GM12878 (cell line): ENCODE data around the gene RPS6KA5. TPM values are rescaled to one million over a fixed set of nuclear protein-coding genes. Genes with fewer than 3 reads are reported as not detected.

Experiments used
- ATAC-seq: fragments of 200-7000 bp; cut with Tn5 transposase; 3 replicates; pipeline ENCODE4 v1.9.1; 2020; ENCODE audit warnings: mild to moderate bottlenecking, moderate library complexity
- BruUV-seq: library from RNA; stranded (reverse); fragments of 400-500 nt; replicated peaks from 2 replicates; lab custom pipeline; 2021; lab: Mats Ljungman, UMichigan
- CTCF ChIA-PET: fragments of 300-600 bp; sonication (Branson Sonifier 250); formaldehyde crosslinking; extraction: SDS; loops from one replicate; lab custom pipeline; 2021; ENCODE audit warnings: inconsistent platforms; lab: Yijun Ruan, JAX
- POLR2A ChIA-PET: fragments of 350-600 bp; formaldehyde crosslinking; extraction: SDS; loops from one replicate; lab custom pipeline; 2021; ENCODE audit warnings: inconsistent platforms; lab: Charles Lee
- RAD21 ChIA-PET: fragments of 300-600 bp; sonication (Branson Sonifier 250); formaldehyde crosslinking; loops from one replicate; lab custom pipeline; 2023; ENCODE audit warnings: antibody characterized with exemption; ENCODE audit not compliant: unreplicated experiment; lab: Charles Lee
- SMC1A ChIA-PET: fragments of 300-600 bp; sonication (Branson Sonifier 250); formaldehyde crosslinking; loops from one replicate; lab custom pipeline; 2023; ENCODE audit not compliant: unreplicated experiment, uncharacterized antibody; lab: Charles Lee
- DNase-seq: peaks from one replicate; pipeline ENCODE4 v3.0.0-alpha.2; 2011; ENCODE audit warnings: low read depth, low spot score
- FAIRE-seq: peaks from 3 replicates; lab custom pipeline; 2011; peaks lifted over from hg19 to GRCh38; lab: Jason Lieb, UNC
- H2AFZ ChIP-seq: 2 replicates; pipeline ENCODE4 v1.6.0; 2011; ENCODE audit warnings: low read depth, low read length, control low read depth; ENCODE audit not compliant: control insufficient read depth
- H3K27ac ChIP-seq: 2 replicates; pipeline ENCODE4 v1.5.1; 2011; ENCODE audit warnings: control low read depth; ENCODE audit not compliant: control insufficient read depth, insufficient read depth
- H3K27me3 ChIP-seq, 2 experiments: replicated peaks in 1 of 2; 2 replicates each; pipeline versions ENCODE4 v1.6.0 to v1.6.1; 2011; ENCODE audit warnings: low read length in 1 of 2; ENCODE audit not compliant: control insufficient read depth in 2 of 2, insufficient read depth in 2 of 2
- H3K36me3 ChIP-seq, 2 experiments: 2 replicates each; pipeline ENCODE4 v1.5.1; 2011; ENCODE audit warnings: low read length in 1 of 2; ENCODE audit not compliant: control insufficient read depth in 2 of 2, insufficient read depth in 2 of 2
- H3K4me1 ChIP-seq: 2 replicates; pipeline ENCODE4 v1.6.1; 2011; ENCODE audit warnings: mild to moderate bottlenecking, low read length, moderate library complexity, mixed read lengths; ENCODE audit not compliant: control insufficient read depth, insufficient read depth
- H3K4me2 ChIP-seq: 2 replicates; pipeline ENCODE4 v1.6.0; 2011; ENCODE audit warnings: control low read depth; ENCODE audit not compliant: control insufficient read depth, insufficient read depth
- H3K4me3 ChIP-seq: fragments of 200-600 bp; sonication (generic); 2 replicates; pipeline ENCODE4 v1.5.1; 2016
- H3K79me2 ChIP-seq: 2 replicates; pipeline ENCODE4 v1.6.0; 2011; ENCODE audit warnings: low read length; ENCODE audit not compliant: control insufficient read depth, insufficient read depth
- H3K9ac ChIP-seq: 2 replicates; pipeline ENCODE4 v1.8.0; 2011; ENCODE audit warnings: low read length, control low read depth, mixed read lengths; ENCODE audit not compliant: control insufficient read depth, insufficient read depth
- H3K9me3 ChIP-seq: replicated peaks from 3 replicates; pipeline ENCODE4 v1.5.1; 2011; ENCODE audit warnings: mild to moderate bottlenecking, low read length; ENCODE audit not compliant: control insufficient read depth, insufficient read depth
- H4K20me1 ChIP-seq: 2 replicates; pipeline ENCODE4 v1.6.0; 2011; ENCODE audit not compliant: control insufficient read depth, insufficient read depth
- BRCA1 ChIP-seq: IDR thresholded peaks from 2 replicates; pipeline ENCODE4 v1.6.1; 2011; ENCODE audit warnings: low read depth, low read length, improper control_type of control experiment
- CHD4 ChIP-seq: fragments of 200-600 bp; sonication (generic); IDR thresholded peaks from 2 replicates; pipeline ENCODE4 v1.6.1; 2016; ENCODE audit warnings: mild to moderate bottlenecking
- DPF2 ChIP-seq: fragments of 450-650 bp; IDR thresholded peaks from 2 replicates; pipeline ENCODE4 v1.6.1; 2017; ENCODE audit warnings: mild to moderate bottlenecking
- E4F1 ChIP-seq: fragments of 450-650 bp; IDR thresholded peaks from 2 replicates; pipeline ENCODE4 v1.6.1; 2018; ENCODE audit warnings: borderline replicate concordance, mild to moderate bottlenecking; ENCODE audit not compliant: partially characterized antibody
- HDGF ChIP-seq: fragments of 450-650 bp; IDR thresholded peaks from 2 replicates; pipeline ENCODE4 v1.6.1; 2016; ENCODE audit warnings: antibody characterized with exemption
- MEF2A ChIP-seq: IDR thresholded peaks from 2 replicates; pipeline ENCODE4 v1.6.1; 2011; ENCODE audit warnings: low read depth, mild to moderate bottlenecking, low read length, moderate library complexity; ENCODE audit not compliant: insufficient read depth
- NBN ChIP-seq: fragments of 450-650 bp; IDR thresholded peaks from 2 replicates; pipeline ENCODE4 v1.6.1; 2016
- NFYB ChIP-seq: IDR thresholded peaks from 2 replicates; pipeline ENCODE4 v1.6.1; 2011; ENCODE audit warnings: low read depth, mild to moderate bottlenecking, low read length, improper control_type of control experiment, moderate library complexity; ENCODE audit not compliant: insufficient read depth
- RFX5 ChIP-seq: IDR thresholded peaks from 2 replicates; pipeline ENCODE4 v1.6.1; 2011; ENCODE audit warnings: low read depth, low read length, improper control_type of control experiment
- SMAD5 ChIP-seq: IDR thresholded peaks from 2 replicates; pipeline ENCODE4 v1.6.1; 2016; ENCODE audit warnings: antibody characterized with exemption, low read depth
- SPI1 ChIP-seq: IDR thresholded peaks from 2 replicates; pipeline ENCODE4 v1.6.1; 2011; ENCODE audit warnings: low read depth, mild to moderate bottlenecking, low read length, moderate library complexity, borderline replicate concordance; ENCODE audit not compliant: insufficient read depth
- SRF ChIP-seq, 2 experiments: IDR thresholded peaks; 2 replicates each; pipeline ENCODE4 v1.6.1; 2011; ENCODE audit warnings: low read depth in 2 of 2, low read length in 2 of 2, mild to moderate bottlenecking in 1 of 2, moderate library complexity in 1 of 2
- TAF1 ChIP-seq: IDR thresholded peaks from 2 replicates; pipeline ENCODE4 v1.6.1; 2011; ENCODE audit warnings: mild to moderate bottlenecking, low read depth, low read length, borderline replicate concordance
- ZSCAN29 ChIP-seq: fragments of 450-650 bp; IDR thresholded peaks from 2 replicates; pipeline ENCODE4 v1.6.1; 2017; ENCODE audit warnings: mild to moderate bottlenecking, moderate library complexity
- WGBS: methylation state at CpG from one replicate; pipeline ENCODE4 v1.1.6; 2016; ENCODE audit warnings: low lambda C conversion rate; ENCODE audit not compliant: insufficient replicate concordance, insufficient coverage; ENCODE audit errors: missing lambda C conversion rate; 5-methylcytosine and 5-hydroxymethylcytosine counted together
- in situ Hi-C: fragments of 300-500 bp; cut with MboI; formaldehyde crosslinking; loops from 9 replicates; pipeline ENCODE4 v1.14.3; 2018; ENCODE audit warnings: mixed read lengths
- intact Hi-C: fragments of 100-400 bp; cut with micrococcal nuclease; formaldehyde crosslinking; loops from one replicate; pipeline ENCODE4 v1.14.2; 2022; ENCODE audit not compliant: unreplicated experiment
- polyA plus RNA-seq, 11 experiments: library from polyadenylated mRNA; depleted of rRNA in 4 of 11; unstranded in 6 of 11; stranded (reverse) in 5 of 11; fragments of >200 nt; fragmentation: Nextera tagmentation in 4 of 11; fragmentation: Illumina TruSeq in 1 of 11; extraction: Ambion mirVana in 4 of 11; extraction: Trizol in 1 of 11; gene quantifications; 1 replicate in 1 of 11; 2 replicates in 10 of 11; pipeline versions ENCODE4 v1.2.1 to v1.2.3, GENCODE V29; 2011 to 2016; ENCODE audit warnings: inconsistent platforms in 2 of 11, missing spikeins in 2 of 11, low read depth in 1 of 11
- total RNA-seq, 4 experiments: library from RNA; depleted of rRNA in 3 of 4; stranded (reverse); fragments of >200 nt in 3 of 4; fragmentation: Illumina TruSeq in 1 of 4; extraction: Trizol in 1 of 4; gene quantifications; 2 replicates each; pipeline versions ENCODE4 v1.2.1 to v1.2.3, GENCODE V29; 2013 to 2021
- TF ChIP-seq, protein P1 (sequence below): IDR thresholded peaks from 2 replicates; pipeline ENCODE4 v1.6.1; 2011; ENCODE audit warnings: low read depth, low read length, improper control_type of control experiment, borderline replicate concordance
- TF ChIP-seq, protein P2 (sequence below): IDR thresholded peaks from 2 replicates; pipeline ENCODE4 v1.6.1; 2012; ENCODE audit warnings: low read depth, low read length, improper control_type of control experiment
- TF ChIP-seq, protein P3 (sequence below), 3 experiments: IDR thresholded peaks in 2 of 3; conservative IDR thresholded peaks in 1 of 3; 2 replicates each; pipeline ENCODE4 v1.5.1; 2011; ENCODE audit warnings: low read depth in 3 of 3, low read length in 3 of 3, mild to moderate bottlenecking in 3 of 3, control low read depth in 2 of 3, moderate library complexity in 2 of 3, inconsistent platforms in 1 of 3, mixed read lengths in 1 of 3; ENCODE audit not compliant: control insufficient read depth in 2 of 3, insufficient read depth in 1 of 3; ENCODE audit errors: extremely low read depth in 1 of 3
- TF ChIP-seq, protein P4 (sequence below): fragments of 450-650 bp; IDR thresholded peaks from 2 replicates; pipeline ENCODE4 v1.6.1; 2017; ENCODE audit warnings: low read depth, mild to moderate bottlenecking, moderate library complexity

The RPS6KA5 gene
- total and polyA plus RNA-seq, 10 of the 15 experiments (the other 5 are each of a cell fraction or from before 2014, with no cell fraction given), result 1.4 to 7.0 (median 3.7) TPM

DNA sequence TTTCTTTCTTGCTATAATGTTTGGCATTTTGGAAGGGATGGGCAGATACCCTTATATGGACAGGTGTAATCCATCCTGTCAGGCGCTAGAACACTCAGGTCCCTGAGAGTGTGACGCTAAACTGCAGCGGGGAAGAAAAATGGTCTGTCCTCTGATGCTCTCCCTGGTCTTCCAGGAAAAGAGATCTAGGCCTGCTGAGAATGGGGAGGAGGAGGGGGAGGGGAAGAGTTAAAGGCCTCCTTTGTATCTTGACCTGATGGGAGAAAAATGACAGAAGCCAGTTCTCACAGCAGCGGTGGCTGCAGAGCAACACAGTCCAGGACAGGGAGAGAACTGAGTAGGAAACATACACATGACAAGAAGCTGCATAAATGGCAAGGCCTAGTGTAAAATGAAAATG, 61.1 kb downstream of the RPS6KA5 start:
- Histone ChIP-seq H3K4me2 (no peak overlapping the region), H3K4me3 (no peak overlapping the region), H2AFZ (no peak overlapping the region), H3K9me3 (no peaks in the 10 kb centered on the region), H3K36me3 (no peaks in the 10 kb centered on the region; a peak in 1 of 4 replicates), H3K4me1 (0 out of 2 replicates have a peak, but pooled peaks cover 3% of the 10 kb centered on the region), H3K9ac (no peak overlapping the region), H3K79me2 (no peaks in the 10 kb centered on the region), H4K20me1 (no peaks in the 10 kb centered on the region), H3K27me3 (no peaks in the 10 kb centered on the region), H3K27ac (no peak overlapping the region)
- RAD21 ChIA-PET, result no interaction called here
- DNase-seq (no peak), FAIRE-seq (no peak), ATAC-seq (no peak)
- POLR2A ChIA-PET, result no interaction called here
- 93% methylated on average over 4 of the region's 4 CpGs for WGBS
- BruUV-seq, result no TSS peak
- SMC1A ChIA-PET, result interaction anchor here (1.6 kb wide), 1 partner anchor 30 kb away, joined by 3 read pairs; no protein-coding TSS in a partner anchor
- intact Hi-C loops (no loop called here), in situ Hi-C loops (no loop called here)
- CTCF ChIA-PET, result interaction anchor here (0.6 kb wide), 1 partner anchor 166 kb away, joined by 3 read pairs; no protein-coding TSS in a partner anchor
- TF ChIP-seq SRF (IDR thresholded peaks at IDR 0.05; ENCODE audit: low read depth in 2 of 2, low read length in 2 of 2) (no peak), MEF2A (no peak), ZSCAN29 (no peak), TAF1 (no peak), HDGF (no peak), SMAD5 (no peak), BRCA1 (no peak), E4F1 (no peak), NFYB (no peak), DPF2 (no peak), CHD4 (no peak), SPI1 (no peak), RFX5 (no peak), NBN (no peak)
- TF ChIP-seq, protein P1, sequence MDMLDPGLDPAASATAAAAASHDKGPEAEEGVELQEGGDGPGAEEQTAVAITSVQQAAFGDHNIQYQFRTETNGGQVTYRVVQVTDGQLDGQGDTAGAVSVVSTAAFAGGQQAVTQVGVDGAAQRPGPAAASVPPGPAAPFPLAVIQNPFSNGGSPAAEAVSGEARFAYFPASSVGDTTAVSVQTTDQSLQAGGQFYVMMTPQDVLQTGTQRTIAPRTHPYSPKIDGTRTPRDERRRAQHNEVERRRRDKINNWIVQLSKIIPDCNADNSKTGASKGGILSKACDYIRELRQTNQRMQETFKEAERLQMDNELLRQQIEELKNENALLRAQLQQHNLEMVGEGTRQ, result no peak
- TF ChIP-seq, protein P2, sequence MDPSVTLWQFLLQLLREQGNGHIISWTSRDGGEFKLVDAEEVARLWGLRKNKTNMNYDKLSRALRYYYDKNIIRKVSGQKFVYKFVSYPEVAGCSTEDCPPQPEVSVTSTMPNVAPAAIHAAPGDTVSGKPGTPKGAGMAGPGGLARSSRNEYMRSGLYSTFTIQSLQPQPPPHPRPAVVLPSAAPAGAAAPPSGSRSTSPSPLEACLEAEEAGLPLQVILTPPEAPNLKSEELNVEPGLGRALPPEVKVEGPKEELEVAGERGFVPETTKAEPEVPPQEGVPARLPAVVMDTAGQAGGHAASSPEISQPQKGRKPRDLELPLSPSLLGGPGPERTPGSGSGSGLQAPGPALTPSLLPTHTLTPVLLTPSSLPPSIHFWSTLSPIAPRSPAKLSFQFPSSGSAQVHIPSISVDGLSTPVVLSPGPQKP, result no peak
- TF ChIP-seq, protein P3, sequence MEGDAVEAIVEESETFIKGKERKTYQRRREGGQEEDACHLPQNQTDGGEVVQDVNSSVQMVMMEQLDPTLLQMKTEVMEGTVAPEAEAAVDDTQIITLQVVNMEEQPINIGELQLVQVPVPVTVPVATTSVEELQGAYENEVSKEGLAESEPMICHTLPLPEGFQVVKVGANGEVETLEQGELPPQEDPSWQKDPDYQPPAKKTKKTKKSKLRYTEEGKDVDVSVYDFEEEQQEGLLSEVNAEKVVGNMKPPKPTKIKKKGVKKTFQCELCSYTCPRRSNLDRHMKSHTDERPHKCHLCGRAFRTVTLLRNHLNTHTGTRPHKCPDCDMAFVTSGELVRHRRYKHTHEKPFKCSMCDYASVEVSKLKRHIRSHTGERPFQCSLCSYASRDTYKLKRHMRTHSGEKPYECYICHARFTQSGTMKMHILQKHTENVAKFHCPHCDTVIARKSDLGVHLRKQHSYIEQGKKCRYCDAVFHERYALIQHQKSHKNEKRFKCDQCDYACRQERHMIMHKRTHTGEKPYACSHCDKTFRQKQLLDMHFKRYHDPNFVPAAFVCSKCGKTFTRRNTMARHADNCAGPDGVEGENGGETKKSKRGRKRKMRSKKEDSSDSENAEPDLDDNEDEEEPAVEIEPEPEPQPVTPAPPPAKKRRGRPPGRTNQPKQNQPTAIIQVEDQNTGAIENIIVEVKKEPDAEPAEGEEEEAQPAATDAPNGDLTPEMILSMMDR (IDR thresholded peaks at IDR 0.05 in 2 of 3, conservative IDR thresholded peaks at IDR 0.05 in 1 of 3; ENCODE audit: control insufficient read depth in 2 of 3, extremely low read depth in 1 of 3, insufficient read depth in 1 of 3, low read depth in 3 of 3, low read length in 3 of 3), result no peak
- TF ChIP-seq, protein P4, sequence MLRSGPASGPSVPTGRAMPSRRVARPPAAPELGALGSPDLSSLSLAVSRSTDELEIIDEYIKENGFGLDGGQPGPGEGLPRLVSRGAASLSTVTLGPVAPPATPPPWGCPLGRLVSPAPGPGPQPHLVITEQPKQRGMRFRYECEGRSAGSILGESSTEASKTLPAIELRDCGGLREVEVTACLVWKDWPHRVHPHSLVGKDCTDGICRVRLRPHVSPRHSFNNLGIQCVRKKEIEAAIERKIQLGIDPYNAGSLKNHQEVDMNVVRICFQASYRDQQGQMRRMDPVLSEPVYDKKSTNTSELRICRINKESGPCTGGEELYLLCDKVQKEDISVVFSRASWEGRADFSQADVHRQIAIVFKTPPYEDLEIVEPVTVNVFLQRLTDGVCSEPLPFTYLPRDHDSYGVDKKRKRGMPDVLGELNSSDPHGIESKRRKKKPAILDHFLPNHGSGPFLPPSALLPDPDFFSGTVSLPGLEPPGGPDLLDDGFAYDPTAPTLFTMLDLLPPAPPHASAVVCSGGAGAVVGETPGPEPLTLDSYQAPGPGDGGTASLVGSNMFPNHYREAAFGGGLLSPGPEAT, result no peak
